GM19238 (cell line): ENCODE measurements around the gene BANF2.

Experiments used
- DNase-seq: peaks from one replicate; pipeline ENCODE4 v3.0.0; 2011; ENCODE audit warnings: low spot score; ENCODE audit not compliant: insufficient read length

Gene BANF2

DNA sequence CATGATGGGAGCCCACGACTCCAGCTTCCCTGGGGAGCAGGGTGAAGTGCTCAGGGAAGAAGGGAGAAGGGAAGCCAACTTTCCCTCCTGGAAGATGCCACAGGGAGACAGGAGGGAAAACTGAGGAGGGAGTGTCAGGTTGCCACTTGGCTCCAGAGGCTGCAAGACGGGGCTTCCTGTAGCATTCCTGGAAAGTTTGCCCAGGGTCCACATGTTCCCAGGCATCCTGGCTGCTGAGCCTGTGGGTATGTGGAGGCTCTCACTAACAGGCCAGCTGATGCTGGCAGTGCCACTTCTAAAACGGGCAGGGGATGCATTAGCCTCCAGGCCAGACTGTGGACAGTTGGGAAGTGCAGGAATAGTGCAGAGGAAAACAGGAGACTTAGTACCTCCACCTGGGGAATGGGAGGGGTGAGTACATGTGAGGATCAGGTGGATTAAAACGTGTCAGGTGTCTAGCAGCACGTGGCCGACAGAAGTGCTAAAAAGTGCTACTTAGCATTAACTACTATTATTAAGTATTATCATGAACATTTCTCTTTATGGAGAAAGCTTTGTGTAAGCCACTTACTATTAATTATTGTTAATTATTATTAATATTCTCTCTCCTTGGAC lies 33.2 kb downstream of the BANF2 start:
- DNase-seq = no peak

DNA sequence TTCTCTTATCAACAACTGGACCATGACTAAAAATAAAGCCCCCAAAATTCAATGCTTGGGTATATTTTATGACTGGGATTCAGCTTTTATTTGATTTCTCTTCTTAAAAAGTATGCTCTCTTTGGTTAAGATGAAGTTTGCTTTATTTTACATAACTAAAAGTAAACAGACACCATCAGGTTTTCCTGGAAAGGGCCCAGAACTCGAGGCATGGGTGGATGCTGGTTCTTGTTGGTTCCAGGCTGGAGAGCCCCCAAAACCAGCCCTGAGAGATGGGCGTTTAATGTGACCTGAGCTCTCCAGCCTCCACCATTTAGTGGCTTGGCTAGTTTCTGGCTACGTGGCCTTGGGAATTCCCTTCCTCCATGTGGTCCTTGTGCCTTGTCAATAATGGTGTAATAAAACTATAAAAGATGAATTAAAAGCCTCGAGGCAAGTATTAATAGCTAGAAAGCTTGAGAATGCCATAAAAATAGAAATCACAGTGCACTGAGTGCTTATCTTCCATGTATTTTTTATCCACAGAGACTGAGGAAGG lies 34.1 kb downstream of the BANF2 start:
- DNase-seq = no peak

GRCh38 chr20:17734374-17734773 lies 34.6 kb downstream of the BANF2 start:
- DNase-seq = no peak

DNA sequence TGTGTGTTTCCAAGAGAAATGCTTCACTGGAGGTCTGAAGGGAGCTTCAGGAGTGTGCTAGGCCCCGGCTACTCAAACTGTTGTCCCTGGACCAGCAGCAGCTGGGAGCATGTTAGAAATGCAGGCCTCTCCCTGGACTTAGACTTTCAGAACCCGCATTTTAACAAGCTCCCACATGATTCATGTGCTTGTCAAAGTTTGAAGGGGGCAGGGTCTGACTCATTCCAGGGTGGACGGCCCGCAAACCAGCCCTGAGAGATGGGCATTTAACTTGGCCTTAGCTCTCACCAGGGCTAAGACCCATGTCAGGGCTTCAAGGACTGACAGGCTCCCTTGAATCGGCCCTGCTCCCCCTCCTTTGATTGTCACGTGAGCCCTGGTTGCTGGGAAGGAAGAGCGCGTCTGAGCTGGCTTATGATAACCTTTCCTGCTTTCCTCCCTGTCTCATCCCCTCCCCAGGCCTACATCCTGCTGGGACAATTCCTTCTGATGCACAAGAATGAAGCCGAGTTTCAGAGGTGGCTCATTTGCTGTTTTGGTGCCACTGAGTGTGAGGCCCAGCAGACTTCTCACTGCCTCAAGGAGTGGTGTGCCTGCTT lies 35.5 kb downstream of the BANF2 start:
- DNase-seq = no peak

DNA sequence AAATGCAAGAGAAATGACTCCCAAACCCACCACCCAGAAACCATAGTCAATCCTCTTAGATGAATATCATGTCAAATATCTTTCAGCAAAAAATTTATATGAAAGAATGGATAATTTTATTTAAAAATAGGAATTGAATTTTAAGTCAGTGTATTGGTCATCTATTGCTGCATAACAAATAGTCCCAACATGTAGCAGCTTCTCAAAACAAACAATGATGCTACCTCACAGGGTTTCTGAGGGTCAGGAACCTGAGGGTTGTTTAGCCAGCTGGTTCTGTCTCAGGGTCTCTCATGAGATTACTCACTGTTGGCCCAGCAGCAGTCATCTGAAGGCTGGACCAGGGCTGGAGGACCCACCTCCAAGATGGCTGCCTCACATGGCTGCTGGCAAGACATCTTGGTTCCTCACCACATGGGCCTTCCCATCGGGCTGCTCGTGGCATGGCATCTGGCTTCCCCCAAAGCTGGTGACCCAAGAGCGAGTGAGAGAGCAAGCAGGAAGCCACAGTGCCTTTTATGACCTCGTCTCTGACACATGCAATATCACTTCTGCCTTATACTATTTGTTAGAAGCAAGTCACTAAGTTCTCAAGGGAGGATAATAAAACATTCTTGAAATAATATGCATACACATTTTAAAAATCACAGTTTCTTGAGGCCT lies 36.3 kb downstream of the BANF2 start:
- no peak for DNase-seq

DNA sequence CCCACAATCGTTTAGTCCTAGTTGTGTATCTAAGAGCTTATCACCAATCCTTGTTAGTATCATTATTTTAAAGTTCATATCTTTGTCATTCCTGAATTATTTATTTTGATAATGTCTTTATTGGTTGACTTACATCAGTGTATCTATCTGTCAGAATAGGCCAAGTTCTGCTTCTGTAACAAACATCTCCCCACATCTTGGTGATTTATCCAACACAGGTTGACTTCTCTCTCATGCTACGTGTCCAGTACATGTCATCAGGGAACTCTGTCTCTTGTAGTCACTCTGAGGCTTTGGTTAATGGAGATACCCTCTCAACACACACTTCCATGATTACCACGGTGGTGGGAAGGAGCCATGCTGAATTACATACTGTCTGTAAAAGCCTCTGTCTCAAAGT lies 38.4 kb downstream of the BANF2 start:
- DNase-seq = no peak

- no peak for DNase-seq
Measured at GRCh38 chr20:17741220-17741619, 41.5 kb downstream of the BANF2 start.

- no peak for DNase-seq
Measured at GRCh38 chr20:17742731-17743130, 43.0 kb downstream of the BANF2 start.

DNA sequence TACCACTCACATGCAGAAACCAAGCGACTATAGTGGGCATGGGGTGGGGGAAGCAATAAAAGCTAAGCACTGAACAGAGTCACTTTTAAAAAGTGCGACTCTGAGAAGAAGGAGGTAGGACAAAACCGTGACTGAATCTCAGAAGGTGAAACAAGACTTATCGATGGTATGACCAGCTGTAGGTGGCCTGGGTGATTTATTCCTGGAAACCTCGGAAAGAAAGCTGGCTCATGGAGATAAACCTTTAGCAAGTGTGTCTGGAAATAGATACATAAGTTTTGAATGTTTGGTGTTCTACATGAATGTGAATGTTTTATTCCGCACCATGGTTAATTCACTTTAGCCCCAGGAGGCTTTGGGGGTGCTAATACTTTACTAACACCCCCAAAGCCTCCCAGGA lies 43.9 kb downstream of the BANF2 start:
- DNase-seq = no peak

GRCh38 chr20:17747431-17747846 lies 47.7 kb downstream of the BANF2 start:
- DNase-seq = no peak

DNA sequence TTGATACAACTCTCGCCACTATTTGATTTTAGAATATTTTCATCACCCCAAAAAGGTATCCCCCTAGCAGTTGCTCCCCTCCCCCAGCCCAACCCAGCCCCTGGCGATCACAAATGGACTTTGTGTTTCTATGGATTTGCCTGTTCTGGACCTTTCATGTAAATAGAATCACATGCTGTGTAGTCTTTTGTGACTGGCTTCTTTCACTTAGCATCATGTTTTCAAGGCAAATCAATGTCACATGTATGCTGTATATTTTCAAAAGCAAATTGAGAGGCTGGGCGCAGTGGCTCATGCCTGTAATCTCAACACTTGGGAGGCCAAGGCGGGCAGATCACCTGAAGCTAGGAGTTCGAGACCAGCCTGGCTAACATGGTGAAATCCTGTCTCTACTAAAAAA lies 48.5 kb downstream of the BANF2 start:
- DNase-seq = no peak

GRCh38 chr20:17749626-17749977 lies 49.8 kb downstream of the BANF2 start:
- no peak for DNase-seq

DNA sequence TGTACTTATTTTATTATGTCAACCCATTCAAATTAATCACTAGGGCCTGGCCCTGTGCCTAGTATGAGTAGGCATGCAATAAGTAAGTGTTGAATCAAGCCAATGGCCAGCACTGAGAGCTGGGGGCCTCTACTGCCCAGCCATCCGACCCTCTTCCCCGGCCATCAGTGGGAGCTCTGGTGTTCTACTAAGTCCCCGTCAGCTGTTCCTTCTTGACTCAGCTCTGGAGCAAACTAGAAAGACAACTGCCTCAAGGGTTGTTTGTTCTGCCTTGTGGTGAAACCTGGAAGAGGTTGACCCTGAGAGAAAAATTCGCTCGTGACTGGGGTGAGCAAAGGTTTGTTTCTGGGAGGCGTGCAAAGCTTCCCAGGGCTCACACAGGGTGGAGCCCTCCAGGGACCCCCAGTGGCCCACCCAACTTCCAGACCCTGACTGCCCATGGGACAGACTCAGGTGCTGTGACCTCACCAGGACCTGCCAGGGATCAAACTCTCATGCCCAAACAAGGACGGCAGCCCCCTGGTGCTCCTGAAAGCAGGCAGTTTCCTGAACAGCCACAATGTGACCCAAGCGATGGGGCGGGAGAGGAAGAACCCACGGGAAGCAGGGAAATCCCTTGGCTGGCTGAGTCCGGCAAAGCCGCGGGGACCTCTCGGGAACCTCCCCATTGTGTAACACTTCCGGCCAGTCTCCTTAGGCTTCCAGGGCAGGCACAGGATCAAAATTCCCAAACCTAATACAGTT lies 50.4 kb downstream of the BANF2 start:
- DNase-seq = no peak

DNA sequence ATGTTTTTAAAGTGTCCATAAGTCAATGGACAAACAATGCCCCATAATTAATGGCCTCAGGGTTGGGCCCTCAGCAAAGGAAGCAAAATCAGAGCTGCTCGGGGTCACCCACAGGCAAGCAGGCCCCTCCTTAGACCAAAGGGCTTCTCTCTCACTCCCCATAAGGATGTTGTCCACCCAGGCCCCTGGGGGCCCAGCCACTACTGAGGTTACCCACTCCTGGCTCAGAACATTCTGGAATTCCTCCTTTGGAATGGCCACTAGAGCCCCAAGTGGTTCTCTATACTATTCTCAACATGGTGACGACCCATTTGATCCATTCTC lies 50.9 kb downstream of the BANF2 start:
- DNase-seq = no peak

DNA sequence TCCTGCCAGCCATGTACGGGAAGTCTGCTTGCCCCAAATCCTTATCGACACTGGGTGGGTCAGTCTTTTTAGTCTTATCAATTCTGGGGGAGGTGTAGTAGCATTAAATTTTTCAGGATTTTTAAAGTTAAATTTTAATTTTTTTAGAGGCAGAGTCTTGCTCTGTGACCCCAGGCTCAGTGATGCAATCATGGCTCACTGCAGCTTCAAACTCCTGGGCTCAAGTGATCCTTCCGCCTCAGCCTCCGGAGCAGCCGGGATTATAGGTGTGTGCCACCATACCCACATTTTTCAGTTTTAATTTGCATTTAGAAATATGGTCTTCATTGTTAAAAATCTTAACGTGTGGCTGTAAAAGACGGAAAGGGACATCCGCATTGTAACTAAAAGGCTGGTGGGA lies 51.9 kb downstream of the BANF2 start:
- DNase-seq = no peak

GRCh38 chr20:17752459-17752858 lies 52.7 kb downstream of the BANF2 start:
- no peak for DNase-seq

- no peak for DNase-seq
Measured at GRCh38 chr20:17753516-17753915, 53.8 kb downstream of the BANF2 start.

- DNase-seq = no peak
Measured at GRCh38 chr20:17756529-17756928, 56.8 kb downstream of the BANF2 start.

- DNase-seq = no peak
Measured at GRCh38 chr20:17757496-17757895, 57.7 kb downstream of the BANF2 start.

DNA sequence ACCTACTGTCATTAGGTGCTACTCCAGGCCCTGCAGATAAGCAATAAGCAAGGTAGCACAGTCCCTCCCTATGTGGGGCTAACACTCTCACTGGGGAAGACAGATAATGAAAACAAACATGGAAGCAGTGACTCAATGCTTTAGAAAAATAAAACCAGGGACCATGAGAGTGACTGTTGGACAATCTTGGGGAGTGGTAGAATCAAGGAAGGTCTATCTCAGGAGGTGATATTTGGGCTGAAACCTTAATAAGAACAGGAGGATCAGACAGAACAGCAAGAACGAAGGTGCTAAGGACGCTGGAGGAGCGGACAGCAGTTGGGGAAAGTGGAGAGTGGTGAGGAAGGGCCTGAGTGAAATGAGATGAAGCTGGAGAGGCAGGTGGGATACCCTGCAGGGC lies 58.2 kb downstream of the BANF2 start:
- DNase-seq = no peak

DNA sequence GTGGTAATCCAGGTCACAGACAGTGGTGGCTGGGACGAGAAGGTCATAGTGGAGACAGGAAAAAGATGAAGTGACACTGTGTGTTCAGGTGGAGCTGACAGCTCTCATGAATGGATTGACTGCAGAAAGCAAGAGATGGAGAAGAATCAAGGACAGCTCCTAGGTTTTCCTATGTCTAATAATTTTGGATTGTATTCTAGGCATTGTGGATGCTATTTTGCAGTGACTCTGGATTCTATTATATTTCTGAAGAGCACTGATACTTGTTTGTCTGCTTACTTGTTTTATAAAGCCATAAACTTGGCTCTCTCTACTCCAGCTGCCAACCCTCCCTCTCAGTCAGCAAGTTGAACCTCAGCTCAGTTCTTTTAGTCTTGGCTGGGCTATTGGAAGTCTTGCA lies 58.7 kb downstream of the BANF2 start:
- no peak for DNase-seq

DNA sequence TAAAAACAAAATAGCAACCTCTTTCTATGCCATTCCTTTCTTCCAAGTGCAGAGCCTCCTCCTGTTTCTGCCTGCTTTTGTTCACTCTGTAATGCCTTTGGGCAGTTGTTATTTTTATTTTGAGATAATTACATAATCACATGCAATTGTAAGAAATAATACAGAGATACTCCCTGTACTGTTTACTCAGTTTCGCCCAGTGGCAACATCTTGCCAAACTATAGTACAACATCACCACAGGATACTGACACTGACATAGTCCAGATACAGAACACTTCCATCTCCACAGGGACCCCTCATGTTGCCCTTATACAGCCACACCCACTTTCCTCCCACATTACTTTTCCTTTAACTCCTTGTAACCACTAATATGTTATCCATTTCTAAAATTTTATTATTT lies 59.7 kb downstream of the BANF2 start:
- DNase-seq = no peak
